Keratinocyte (primary cell): Measurements from ENCODE around the gene CXCL10. TPM values are rescaled to one million over a fixed set of nuclear protein-coding genes. Genes with fewer than 3 reads are reported as not detected.

ENCODE experiments used
- DNase-seq: peaks from one replicate; pipeline ENCODE4 v3.0.0-alpha.2; 2011; ENCODE audit warnings: low read depth, missing footprints, low spot score
- FAIRE-seq: peaks from 2 replicates; lab custom pipeline; 2011; peaks lifted over from hg19 to GRCh38; lab: Jason Lieb, UNC
- H2AFZ ChIP-seq: 2 replicates; pipeline ENCODE4 v1.6.0; 2012; ENCODE audit warnings: low read length, control low read depth, inconsistent platforms; ENCODE audit not compliant: control insufficient read depth
- H3K27ac ChIP-seq: 2 replicates; pipeline ENCODE4 v1.5.1; 2011; ENCODE audit warnings: low read length; ENCODE audit not compliant: control insufficient read depth, insufficient read depth
- H3K27me3 ChIP-seq: 3 replicates; pipeline ENCODE4 v1.6.0; 2011; ENCODE audit warnings: low read length; ENCODE audit not compliant: control insufficient read depth, insufficient read depth; ENCODE audit errors: extremely low read depth
- H3K36me3 ChIP-seq, 2 experiments: 2 replicates in 1 of 2; 3 replicates in 1 of 2; pipeline ENCODE4 v1.5.1; 2011; ENCODE audit warnings: low read length in 2 of 2, mild to moderate bottlenecking in 1 of 2; ENCODE audit not compliant: control insufficient read depth in 2 of 2, insufficient read depth in 2 of 2; ENCODE audit errors: extremely low read depth in 1 of 2
- H3K4me1 ChIP-seq: 3 replicates; pipeline ENCODE4 v1.5.1; 2011; ENCODE audit warnings: low read length; ENCODE audit not compliant: control insufficient read depth, insufficient read depth; ENCODE audit errors: extremely low read depth
- H3K4me2 ChIP-seq: 3 replicates; pipeline ENCODE4 v1.6.0; 2011; ENCODE audit warnings: low read depth, low read length; ENCODE audit not compliant: control insufficient read depth, insufficient read depth; ENCODE audit errors: extremely low read depth
- H3K4me3 ChIP-seq, 3 experiments: fragments of 200-600 bp in 1 of 3; sonication (generic) in 1 of 3; 2 replicates in 2 of 3; 3 replicates in 1 of 3; pipeline ENCODE4 v1.5.1; 2011 to 2016; ENCODE audit warnings: low read length in 3 of 3, mild to moderate bottlenecking in 3 of 3, control low read depth in 2 of 3, inconsistent platforms in 1 of 3, low read depth in 1 of 3, mixed read lengths in 1 of 3, mixed run types in 1 of 3, moderate library complexity in 1 of 3; ENCODE audit not compliant: control insufficient read depth in 2 of 3, insufficient read depth in 2 of 3; ENCODE audit errors: extremely low read depth in 1 of 3
- H3K79me2 ChIP-seq: 2 replicates; pipeline ENCODE4 v1.6.0; 2012; ENCODE audit warnings: low read length; ENCODE audit not compliant: control insufficient read depth, insufficient read depth
- H3K9ac ChIP-seq: 3 replicates; pipeline ENCODE4 v1.6.0; 2011; ENCODE audit warnings: low read length; ENCODE audit not compliant: control insufficient read depth, insufficient read depth; ENCODE audit errors: extremely low read depth
- H3K9me1 ChIP-seq: 3 replicates; pipeline ENCODE4 v1.6.0; 2011; ENCODE audit warnings: low read length; ENCODE audit not compliant: control insufficient read depth, insufficient read depth; ENCODE audit errors: extremely low read depth
- H3K9me3 ChIP-seq: 2 replicates; pipeline ENCODE4 v1.5.1; 2012; ENCODE audit warnings: low read depth, low read length; ENCODE audit not compliant: control insufficient read depth
- H4K20me1 ChIP-seq: 3 replicates; pipeline ENCODE4 v1.6.0; 2011; ENCODE audit warnings: low read length; ENCODE audit not compliant: control insufficient read depth, insufficient read depth; ENCODE audit errors: extremely low read depth
- EZH2 ChIP-seq: IDR thresholded peaks from one replicate; pipeline ENCODE4 v1.6.1; 2012; ENCODE audit warnings: inconsistent platforms, mild to moderate bottlenecking, low read length, moderate library complexity
- dilution Hi-C: fragments of 300-500 bp; cut with MboI; formaldehyde crosslinking; loops from one replicate; pipeline ENCODE4 v1.7.0; 2020; ENCODE audit warnings: low sequenced_read_pairs; ENCODE audit not compliant: extremely low pct_ligation_motif_present
- polyA plus RNA-seq, 5 experiments: library from polyadenylated mRNA; depleted of rRNA in 3 of 5; stranded (reverse) in 3 of 5; stranded (forward) in 1 of 5; unstranded in 1 of 5; fragments of >200 nt; gene quantifications; 1 replicate in 1 of 5; 2 replicates in 3 of 5; 3 replicates in 1 of 5; pipeline versions ENCODE4 v1.2.1 to v1.2.3, GENCODE V29; 2011 to 2012; ENCODE audit warnings: missing spikeins in 2 of 5, low read depth in 1 of 5, low replicate concordance in 1 of 5
- TF ChIP-seq, protein P1 (sequence below), 3 experiments: IDR thresholded peaks in 1 of 3; conservative IDR thresholded peaks in 1 of 3; optimal IDR thresholded peaks in 1 of 3; 2 replicates in 2 of 3; 3 replicates in 1 of 3; pipeline versions ENCODE3 to v1.5.1; 2011; ENCODE audit warnings: low read length in 3 of 3, mild to moderate bottlenecking in 3 of 3, moderate library complexity in 2 of 3, control low read depth in 1 of 3, inconsistent platforms in 1 of 3; ENCODE audit not compliant: insufficient read depth in 2 of 3; ENCODE audit errors: extremely low read depth in 1 of 3

Gene CXCL10
- polyA plus RNA-seq, 1 donor (not counting 4 experiments of a cell fraction or from before 2014, with no cell fraction given) = 0.72 TPM

DNA sequence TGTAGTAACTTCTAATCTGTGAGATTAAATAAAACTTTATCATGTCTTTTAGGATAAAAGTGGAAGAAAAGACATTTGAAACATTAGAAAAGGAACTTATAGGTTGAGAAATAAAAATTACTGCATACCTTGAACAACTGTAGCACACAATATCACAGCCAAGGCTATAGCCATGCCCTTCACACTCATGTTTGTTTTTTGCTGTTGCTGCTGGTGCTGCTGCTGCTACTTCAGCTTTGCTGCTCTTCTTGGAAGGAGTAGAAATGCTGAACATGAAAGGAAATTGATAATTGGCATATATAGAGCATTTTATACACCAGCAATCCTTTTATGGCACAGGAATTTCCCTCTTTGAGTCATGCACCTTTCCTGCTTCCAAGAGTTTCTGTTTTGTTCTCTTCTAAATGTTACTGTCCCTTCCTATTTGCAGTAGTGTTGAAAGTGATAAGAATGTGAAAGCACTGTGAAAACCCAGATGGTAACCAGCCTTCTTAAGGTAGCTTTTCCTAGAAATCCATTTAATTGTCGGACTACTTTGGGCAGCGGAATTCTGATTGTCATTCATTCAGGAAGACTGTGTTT, 12.6 kb upstream of the CXCL10 start, which contains the start of gene CXCL11:
CXCL11 (minus strand) TSS at position 272 of the 582 bp plus-strand sequence; CDS start at position 189, 83 bp downstream.
- H3K9me1 ChIP-seq = no peaks in the 10 kb centered on the region
- no peaks in the 10 kb centered on the region for H3K4me1 ChIP-seq
- H3K36me3 ChIP-seq = no peaks in the 10 kb centered on the region
- H3K27ac ChIP-seq = peak within 1 kb of the TSS; percentile 28
- H3K4me3 ChIP-seq = no peak within 1 kb of the TSS
- H4K20me1 ChIP-seq = no peaks in the 10 kb centered on the region
- H3K9me3 ChIP-seq = no peaks in the 10 kb centered on the region
- peak within 1 kb of the TSS; percentile 79 for H2AFZ ChIP-seq
- FAIRE-seq (peak; percentile 58), DNase-seq (no peak)
- no peak within 1 kb of the TSS for H3K9ac ChIP-seq
- dilution Hi-C loops = no loop called here
- H3K4me2 ChIP-seq = peak within 1 kb of the TSS; percentile 30
- no peaks in the 10 kb centered on the region for H3K27me3 ChIP-seq
- no peak for TF ChIP-seq EZH2
- TF ChIP-seq, protein P1, sequence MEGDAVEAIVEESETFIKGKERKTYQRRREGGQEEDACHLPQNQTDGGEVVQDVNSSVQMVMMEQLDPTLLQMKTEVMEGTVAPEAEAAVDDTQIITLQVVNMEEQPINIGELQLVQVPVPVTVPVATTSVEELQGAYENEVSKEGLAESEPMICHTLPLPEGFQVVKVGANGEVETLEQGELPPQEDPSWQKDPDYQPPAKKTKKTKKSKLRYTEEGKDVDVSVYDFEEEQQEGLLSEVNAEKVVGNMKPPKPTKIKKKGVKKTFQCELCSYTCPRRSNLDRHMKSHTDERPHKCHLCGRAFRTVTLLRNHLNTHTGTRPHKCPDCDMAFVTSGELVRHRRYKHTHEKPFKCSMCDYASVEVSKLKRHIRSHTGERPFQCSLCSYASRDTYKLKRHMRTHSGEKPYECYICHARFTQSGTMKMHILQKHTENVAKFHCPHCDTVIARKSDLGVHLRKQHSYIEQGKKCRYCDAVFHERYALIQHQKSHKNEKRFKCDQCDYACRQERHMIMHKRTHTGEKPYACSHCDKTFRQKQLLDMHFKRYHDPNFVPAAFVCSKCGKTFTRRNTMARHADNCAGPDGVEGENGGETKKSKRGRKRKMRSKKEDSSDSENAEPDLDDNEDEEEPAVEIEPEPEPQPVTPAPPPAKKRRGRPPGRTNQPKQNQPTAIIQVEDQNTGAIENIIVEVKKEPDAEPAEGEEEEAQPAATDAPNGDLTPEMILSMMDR (optimal IDR thresholded peaks at IDR 0.05 in 1 of 3, IDR thresholded peaks at IDR 0.05 in 1 of 3, conservative IDR thresholded peaks at IDR 0.05 in 1 of 3; ENCODE audit: extremely low read depth in 1 of 3, insufficient read depth in 2 of 3, low read length in 3 of 3) = no peak
- H3K79me2 ChIP-seq = no peaks in the 10 kb centered on the region

DNA sequence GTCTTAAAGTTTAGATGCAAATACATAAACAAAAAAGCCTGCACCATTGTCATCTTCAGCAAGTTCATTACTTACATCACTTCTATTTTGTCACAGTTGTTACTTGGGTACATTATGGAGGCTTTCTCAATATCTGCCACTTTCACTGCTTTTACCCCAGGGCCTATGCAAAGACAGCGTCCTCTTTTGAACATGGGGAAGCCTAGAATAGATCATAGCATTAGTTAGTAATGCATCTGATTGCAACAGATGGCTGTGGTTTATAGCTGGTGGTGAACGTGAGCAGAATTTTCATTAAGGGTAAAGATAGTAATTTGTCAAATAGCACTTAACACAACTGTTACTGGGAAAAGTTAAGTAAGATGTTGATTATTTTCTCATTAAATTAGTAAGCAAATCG, 11.8 kb upstream of the CXCL10 start:
- dilution Hi-C loops = no loop called here
- no peak overlapping the region for H3K9ac ChIP-seq

More for the DNA sequence above, 11.8 kb upstream of the CXCL10 start:
- H3K27me3 ChIP-seq = no peaks in the 10 kb centered on the region
- H3K36me3 ChIP-seq = no peaks in the 10 kb centered on the region
- TF ChIP-seq, protein P1 (optimal IDR thresholded peaks at IDR 0.05 in 1 of 3, IDR thresholded peaks at IDR 0.05 in 1 of 3, conservative IDR thresholded peaks at IDR 0.05 in 1 of 3; ENCODE audit: extremely low read depth in 1 of 3, insufficient read depth in 2 of 3, low read length in 3 of 3) = no peak
- TF ChIP-seq EZH2 = no peak
- H3K4me1 ChIP-seq = no peaks in the 10 kb centered on the region
- H2AFZ ChIP-seq = no peak overlapping the region
- no peaks in the 10 kb centered on the region for H3K79me2 ChIP-seq
- no peaks in the 10 kb centered on the region for H3K9me1 ChIP-seq
- FAIRE-seq = no peak
- H3K9me3 ChIP-seq = no peaks in the 10 kb centered on the region
- no peaks in the 10 kb centered on the region for H4K20me1 ChIP-seq
- DNase-seq = no peak
- H3K27ac ChIP-seq = no peak overlapping the region
- no peak overlapping the region for H3K4me2 ChIP-seq
- H3K4me3 ChIP-seq = no peak overlapping the region
